HG03103 (cell line): ENCODE results near the gene RALY.

ENCODE experiments used
- ATAC-seq: cut with Tn5 transposase; IDR thresholded peaks from one replicate; pipeline ENCODE4 v1.9.1; 2021; ENCODE audit warnings: low read depth; ENCODE audit not compliant: unreplicated experiment

Gene RALY

GRCh38 chr20:34098570-34098969 is 104.9 kb downstream of the RALY start:
- no peak for ATAC-seq

- ATAC-seq = no peak
Observed at GRCh38 chr20:34099675-34100074, 106.0 kb downstream of the RALY start.

GRCh38 chr20:34100576-34100975 is 106.9 kb downstream of the RALY start:
- ATAC-seq = no peak

DNA sequence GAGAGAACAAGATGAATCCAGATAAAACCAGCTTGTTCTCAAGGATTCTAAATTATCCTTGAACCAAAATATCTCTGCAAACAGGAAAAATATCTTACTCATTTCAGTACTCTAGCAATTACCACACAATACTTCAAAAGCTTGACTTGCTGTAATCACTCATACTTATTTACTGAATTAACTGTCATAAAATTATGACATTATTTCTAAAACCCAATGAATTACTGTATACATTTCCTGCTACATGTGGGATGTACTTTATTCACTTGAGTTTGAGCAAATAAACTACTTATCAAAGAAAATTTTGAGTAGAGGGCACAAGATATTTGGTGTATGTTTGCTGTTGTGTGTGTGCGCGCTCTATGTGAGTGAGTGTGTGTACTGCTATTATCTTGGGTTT is 108.6 kb downstream of the RALY start:
- no peak for ATAC-seq

GRCh38 chr20:34104059-34104458 is 110.3 kb downstream of the RALY start:
- ATAC-seq = no peak

GRCh38 chr20:34105978-34106675 is 112.4 kb downstream of the RALY start:
- no peak for ATAC-seq

DNA sequence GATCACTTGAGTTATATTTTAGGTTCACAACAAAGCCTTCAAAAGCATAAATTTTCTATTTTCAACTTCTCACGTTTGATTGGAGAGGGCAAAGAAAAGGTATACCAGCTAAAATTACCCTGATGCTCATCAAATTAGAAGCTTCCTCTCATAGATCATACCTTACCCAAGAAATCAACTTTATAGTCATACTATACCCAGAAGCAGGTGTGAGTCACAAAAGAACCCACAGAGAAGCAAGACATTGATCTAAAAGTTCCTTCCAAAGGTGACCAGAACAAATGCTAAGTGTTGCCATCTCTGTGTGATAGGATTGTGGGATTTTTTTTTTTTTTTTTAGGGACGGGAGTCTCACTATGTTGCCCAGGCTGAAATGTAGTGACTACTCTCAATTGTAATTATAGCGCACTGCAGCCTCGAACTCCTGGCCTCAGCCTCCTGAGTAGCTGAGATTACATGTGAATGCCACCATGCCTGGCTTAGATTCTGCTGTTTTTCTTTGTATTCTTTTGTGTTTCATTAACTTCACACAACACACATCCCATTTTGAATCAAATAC is 115.0 kb downstream of the RALY start:
- no peak for ATAC-seq

- no peak for ATAC-seq
Observed at GRCh38 chr20:34109442-34109841, 115.7 kb downstream of the RALY start.

GRCh38 chr20:34110025-34110744 is 116.5 kb downstream of the RALY start:
- ATAC-seq = no peak

DNA sequence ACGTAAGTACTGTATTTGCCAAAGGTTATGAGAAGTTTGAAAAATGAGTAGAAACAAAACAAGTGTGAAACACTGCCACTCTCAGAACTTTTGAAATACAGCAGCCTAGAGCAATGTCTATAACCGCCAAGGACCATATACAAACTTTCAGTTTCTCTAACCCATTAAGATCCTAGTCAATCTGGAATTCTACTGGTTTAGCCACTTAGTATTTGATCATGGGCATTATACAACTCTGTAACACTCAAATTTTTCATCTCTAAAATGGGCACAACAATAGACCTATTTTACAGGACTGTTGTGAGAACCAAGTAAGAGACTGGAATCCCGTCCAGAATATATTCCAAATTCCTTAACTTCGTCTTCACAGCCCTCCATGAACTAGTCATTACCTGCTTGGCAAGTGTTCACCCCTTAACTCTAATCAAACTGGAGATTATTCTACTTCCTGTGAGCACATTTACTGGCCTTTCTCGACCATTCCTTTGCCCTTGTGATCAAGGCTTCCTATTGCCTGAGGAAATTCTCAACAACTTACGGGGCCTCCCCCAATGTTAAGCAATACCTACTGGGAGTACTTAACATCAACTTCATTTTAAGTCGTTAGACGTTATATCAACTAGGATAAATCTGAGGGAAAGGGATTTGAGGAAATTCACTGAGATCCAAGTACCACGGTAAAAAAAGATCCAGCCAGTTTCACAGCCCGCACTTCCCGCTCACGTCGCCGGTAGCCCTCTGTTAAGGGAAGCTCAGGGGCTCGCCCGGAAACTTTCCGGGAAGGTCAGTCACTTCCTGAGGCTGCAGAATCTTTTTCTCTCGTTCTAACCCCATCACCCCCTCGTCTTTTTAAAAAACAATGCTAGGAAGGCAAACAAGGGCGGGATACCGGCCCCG is 117.3 kb downstream of the RALY start:
- ATAC-seq = no peak

DNA sequence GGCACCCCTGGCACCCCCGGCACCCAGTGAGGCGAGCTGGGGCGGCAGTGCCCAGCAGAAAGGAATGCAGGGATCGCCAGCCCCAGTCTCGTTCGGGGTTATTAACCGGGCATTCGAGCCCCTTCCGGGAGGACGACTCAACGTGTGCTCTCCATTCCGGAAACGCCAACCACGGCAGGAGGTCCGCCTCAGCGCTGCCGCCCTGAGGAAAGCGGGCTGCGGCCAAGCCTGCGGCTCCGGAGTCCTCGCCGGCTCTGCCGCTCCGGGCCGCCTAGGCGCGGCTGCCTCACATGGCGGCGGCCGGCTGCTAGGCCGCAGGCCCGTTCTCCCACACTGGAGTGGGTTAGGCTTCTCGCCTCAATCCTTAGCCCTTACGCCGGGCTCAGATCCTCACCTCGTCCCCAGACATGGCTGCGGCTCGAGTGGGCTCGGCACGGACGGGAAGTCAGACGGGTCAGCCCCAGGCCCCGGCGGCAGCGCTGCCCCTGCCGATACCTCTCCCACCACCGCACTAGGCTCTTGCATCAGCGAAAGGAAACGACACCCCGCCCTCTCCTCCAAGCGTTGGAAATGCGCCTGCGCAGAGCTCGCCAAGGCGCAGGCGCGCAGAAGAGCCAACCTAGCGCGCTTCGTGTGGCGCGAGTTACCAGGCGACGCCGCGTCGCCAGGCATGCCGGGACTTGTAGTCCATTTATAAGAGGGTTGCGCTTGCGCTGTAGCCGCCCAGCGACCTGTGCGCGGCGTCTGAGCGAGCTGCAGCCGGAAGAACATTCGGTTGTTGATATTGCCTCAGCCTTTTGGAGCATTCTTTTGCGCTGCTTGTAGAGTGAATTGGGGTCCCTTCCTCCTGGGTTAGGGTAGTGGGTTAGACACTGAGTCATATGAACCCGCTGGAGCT is 118.2 kb downstream of the RALY start, which contains the start of gene EIF2S2:
Gene EIF2S2 (minus strand): TSS at position 542 of the 898 bp plus-strand sequence. CDS start 133 bp downstream, at position 409.
- peak; percentile 85 for ATAC-seq

DNA sequence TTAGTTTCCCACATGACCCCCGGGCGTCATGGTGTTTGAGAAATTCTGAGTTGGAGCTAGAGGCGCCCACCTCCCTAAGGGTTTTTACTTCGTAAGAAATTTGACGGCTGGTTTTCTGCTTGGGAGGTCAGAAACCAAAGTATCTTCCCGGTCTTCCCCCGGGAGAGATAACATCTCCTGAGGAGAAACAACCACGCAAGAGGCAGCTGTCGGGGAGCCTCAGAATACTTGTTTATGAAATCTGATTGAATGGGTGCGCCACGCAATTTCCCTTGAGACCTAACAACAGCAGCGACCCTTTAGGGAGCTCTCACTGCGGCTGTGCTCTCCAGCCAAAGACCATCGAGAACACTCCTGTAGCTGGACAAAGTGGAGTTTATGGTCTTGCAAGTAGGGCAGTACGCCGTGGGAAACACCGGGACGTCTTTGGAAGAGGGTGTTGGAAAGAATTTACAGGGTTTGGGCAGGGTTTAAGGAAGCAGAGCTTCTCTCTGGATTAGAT is 118.9 kb downstream of the RALY start:
- ATAC-seq = no peak

- no peak for ATAC-seq
Observed at GRCh38 chr20:34114809-34115208, 121.1 kb downstream of the RALY start.

DNA sequence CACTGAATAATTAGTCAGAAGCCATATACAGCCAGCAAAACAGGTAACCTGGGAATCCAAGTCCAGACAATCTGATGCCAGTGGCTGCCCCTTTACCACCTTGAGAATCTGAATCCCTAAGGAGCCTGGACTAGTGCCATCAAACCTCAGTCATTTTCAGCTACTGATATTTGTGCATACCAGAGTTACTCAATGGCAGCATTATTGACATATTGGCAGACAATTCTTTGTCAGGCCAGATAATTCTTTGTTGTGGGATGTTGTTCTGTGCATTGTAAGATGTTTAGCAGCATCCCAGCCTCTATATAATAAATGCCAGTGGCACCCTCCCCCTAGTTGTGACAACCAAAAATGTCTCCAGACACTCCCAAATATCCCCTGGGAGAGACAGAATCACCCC is 121.5 kb downstream of the RALY start:
- no peak for ATAC-seq

- no peak for ATAC-seq
Observed at GRCh38 chr20:34120213-34120612, 126.5 kb downstream of the RALY start.

GRCh38 chr20:34122274-34122980 is 128.7 kb downstream of the RALY start:
- ATAC-seq = no peak

GRCh38 chr20:34123309-34123708 is 129.6 kb downstream of the RALY start:
- ATAC-seq = no peak

DNA sequence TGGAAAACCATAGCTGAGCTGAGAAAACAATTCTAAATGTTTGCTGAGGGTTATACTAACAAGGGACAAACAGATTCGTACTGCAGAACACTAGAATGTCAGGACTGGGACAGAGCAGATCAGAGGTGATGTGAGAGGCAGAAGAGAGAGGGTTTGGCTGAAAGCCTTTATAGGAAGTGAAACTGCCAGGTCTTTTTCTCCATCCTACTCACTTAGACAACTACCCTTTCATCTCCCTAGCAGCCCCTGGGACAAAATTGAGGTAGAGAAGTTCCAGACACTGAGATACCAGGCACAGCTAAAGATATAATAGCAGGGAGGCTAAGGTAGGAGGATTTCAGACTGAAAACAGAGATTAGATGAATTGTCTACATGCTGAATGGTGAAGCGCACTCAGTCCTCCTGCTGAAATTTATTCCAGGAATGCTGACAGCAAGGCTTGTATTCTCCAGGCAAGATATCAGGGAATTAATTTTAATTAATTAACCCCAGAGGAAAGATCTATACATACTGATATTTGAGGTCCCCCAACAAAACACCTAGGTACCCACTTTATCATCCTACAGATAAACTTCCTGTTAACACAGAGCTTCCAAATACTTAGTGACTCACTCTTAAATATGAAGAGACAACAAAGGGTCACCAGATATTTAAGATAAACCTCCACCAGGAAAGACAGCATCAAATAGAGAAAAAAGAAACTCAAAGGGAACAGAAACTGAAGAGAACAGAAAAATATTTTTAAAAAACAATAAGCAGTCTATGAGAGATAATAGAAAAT is 130.9 kb downstream of the RALY start:
- ATAC-seq = no peak
